Stimulated activated CD4-positive, alpha-beta T cell treated with anti-CD3 and anti-CD28 coated beads, Interleukin-12 subunit alpha, Interleukin-12 subunit beta, amount 100 ng/mL, for 24 hours (primary cell): ENCODE results near the gene CDRT4.
"Not testable (repeated sequence)": the region's sequence is repeated elsewhere in the genome, so short reads cannot be mapped to it uniquely, and the experiment has no call there.

ENCODE experiments used
- DNase-seq, 2 experiments: peaks; one replicate each; pipeline ENCODE4 v3.0.0-alpha.2; 2020; ENCODE audit warnings: low read depth in 2 of 2

Gene CDRT4

GRCh38 chr17:15456972-15457722 is 10.3 kb downstream of the CDRT4 start:
- no peak for DNase-seq

- no peak for DNase-seq
These were observed 10.9 kb downstream of the CDRT4 start for GRCh38 chr17:15456496-15456895.

GRCh38 chr17:15454346-15454745 is 13.1 kb downstream of the CDRT4 start:
- no peak for DNase-seq

- no peak for DNase-seq
These were observed 13.6 kb downstream of the CDRT4 start for GRCh38 chr17:15453782-15454181.

- DNase-seq: no peak
These were observed 14.2 kb downstream of the CDRT4 start for GRCh38 chr17:15453246-15453645.

- DNase-seq: no peak
These were observed 14.7 kb downstream of the CDRT4 start for GRCh38 chr17:15452746-15453145.

- no peak for DNase-seq
These were observed 15.7 kb downstream of the CDRT4 start for GRCh38 chr17:15451680-15452079.

- DNase-seq: no peak
These were observed 18.9 kb downstream of the CDRT4 start for GRCh38 chr17:15448580-15448956.

- no peak for DNase-seq
These were observed 19.4 kb downstream of the CDRT4 start for GRCh38 chr17:15447928-15448579.

GRCh38 chr17:15446036-15446435 is 21.4 kb downstream of the CDRT4 start:
- no peak for DNase-seq

- DNase-seq: no peak
These were observed 22.6 kb downstream of the CDRT4 start for GRCh38 chr17:15444805-15445204.

GRCh38 chr17:15442311-15443180 is 24.9 kb downstream of the CDRT4 start:
- no peak for DNase-seq

- DNase-seq: no peak
These were observed 26.1 kb downstream of the CDRT4 start for GRCh38 chr17:15441315-15441714.

GRCh38 chr17:15440347-15440746 is 27.1 kb downstream of the CDRT4 start:
- DNase-seq: no peak

GRCh38 chr17:15439205-15439985 is 28.0 kb downstream of the CDRT4 start:
- DNase-seq: not testable (repeated sequence)

GRCh38 chr17:15438491-15439105 is 28.8 kb downstream of the CDRT4 start:
- DNase-seq: no peak

- no peak for DNase-seq
These were observed 30.2 kb downstream of the CDRT4 start for GRCh38 chr17:15437303-15437635.

- peak in 1 of 2 experiments; percentile 4 for DNase-seq
These were observed 30.7 kb downstream of the CDRT4 start for GRCh38 chr17:15436473-15437302.

GRCh38 chr17:15434956-15435355 is 32.5 kb downstream of the CDRT4 start:
- DNase-seq: no peak

GRCh38 chr17:15432807-15433611 is 34.4 kb downstream of the CDRT4 start:
- no peak for DNase-seq
